NCI-H345 treated with DMSO at 0.1 percent for 48 hours (cell line): Measurements from ENCODE around the gene FASN.

ENCODE experiments used
- DNase-seq: peaks from one replicate; lab custom pipeline; 2025; ENCODE audit not compliant: unreplicated experiment; lab: John Stamatoyannopoulos, UW

The FASN gene

DNA sequence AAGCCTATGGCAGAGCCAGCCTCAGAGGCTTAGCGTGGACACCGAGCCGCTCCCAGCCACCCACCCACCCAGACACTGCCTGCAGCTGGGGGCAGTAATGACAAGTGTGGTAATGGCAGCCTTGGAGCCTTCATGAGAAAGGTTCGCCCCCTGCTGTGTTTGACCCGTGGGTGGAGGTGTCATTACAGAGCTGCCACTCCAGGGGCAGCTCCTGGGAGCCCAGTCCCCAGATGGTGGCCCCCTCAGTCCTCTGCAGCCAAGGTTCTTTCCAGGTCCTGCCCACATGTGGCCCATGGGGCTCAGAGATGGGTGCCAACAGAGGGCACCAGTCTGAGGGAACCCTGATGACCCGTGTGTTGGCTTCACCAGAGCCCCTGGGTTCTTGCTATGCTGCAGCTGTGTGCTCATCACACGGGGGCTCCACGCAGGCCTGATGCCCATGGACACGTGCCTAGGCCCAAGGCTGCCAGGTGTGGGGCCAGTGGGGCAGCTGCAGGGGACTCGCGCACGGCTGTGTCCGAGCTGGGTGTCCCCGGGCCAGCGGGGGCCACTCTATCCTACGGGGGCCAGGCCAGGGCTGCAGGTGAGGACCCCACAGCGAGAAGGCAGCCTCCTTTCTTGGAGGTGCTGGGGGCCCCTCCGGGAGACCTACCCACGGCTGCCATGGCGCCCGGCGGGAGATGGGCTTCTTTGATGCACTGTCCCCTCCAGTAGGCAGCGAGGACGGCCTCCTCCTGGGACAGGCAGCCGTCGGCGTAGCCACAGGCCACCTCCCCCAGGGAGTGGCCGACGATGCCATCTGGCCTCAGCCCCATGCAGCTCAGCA is 8.1 kb downstream of the FASN start:
- DNase-seq = no peak

DNA sequence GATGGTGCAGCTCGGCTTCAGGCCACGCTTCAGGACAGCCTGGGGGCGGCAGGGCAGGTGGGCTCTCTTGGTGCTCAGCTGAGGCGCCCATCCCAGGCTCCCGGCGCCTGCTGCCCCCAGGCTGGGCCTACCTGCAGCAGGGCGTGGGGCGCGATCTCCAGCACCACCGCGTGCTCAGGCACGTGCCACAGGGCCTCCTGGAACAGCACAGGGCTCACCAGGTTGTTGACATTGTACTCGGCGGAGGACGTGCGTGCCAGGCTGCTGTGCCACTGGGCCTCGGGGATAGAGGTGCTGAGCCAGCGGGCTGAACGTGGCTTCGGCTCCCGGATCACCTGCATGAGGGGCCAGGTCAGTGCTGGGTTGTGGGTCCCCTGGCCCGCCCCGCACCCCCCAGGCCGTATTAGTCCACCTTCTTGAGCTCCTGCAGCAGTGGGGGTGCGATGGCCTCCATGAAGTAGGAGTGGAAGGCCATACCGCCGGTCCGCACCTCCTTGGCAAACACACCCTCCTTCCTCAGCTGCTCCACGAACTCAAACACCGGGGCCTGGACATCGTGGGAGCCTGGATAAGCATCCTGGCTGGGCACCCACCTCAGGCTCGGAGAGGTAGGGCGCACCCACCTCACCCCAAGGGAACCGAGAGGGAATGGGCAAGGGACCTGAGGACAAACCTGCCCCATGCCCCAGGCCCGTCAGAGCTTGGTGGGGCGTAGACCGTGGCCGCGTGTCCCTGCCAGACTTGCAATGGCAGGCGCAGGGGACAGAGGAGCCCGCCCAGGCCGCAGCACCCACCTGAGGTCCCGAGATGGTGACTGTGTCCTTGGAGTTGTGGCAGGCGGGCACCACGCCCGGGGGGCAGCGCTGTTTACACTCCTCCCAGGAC is 9.0 kb downstream of the FASN start:
- DNase-seq = no peak

DNA sequence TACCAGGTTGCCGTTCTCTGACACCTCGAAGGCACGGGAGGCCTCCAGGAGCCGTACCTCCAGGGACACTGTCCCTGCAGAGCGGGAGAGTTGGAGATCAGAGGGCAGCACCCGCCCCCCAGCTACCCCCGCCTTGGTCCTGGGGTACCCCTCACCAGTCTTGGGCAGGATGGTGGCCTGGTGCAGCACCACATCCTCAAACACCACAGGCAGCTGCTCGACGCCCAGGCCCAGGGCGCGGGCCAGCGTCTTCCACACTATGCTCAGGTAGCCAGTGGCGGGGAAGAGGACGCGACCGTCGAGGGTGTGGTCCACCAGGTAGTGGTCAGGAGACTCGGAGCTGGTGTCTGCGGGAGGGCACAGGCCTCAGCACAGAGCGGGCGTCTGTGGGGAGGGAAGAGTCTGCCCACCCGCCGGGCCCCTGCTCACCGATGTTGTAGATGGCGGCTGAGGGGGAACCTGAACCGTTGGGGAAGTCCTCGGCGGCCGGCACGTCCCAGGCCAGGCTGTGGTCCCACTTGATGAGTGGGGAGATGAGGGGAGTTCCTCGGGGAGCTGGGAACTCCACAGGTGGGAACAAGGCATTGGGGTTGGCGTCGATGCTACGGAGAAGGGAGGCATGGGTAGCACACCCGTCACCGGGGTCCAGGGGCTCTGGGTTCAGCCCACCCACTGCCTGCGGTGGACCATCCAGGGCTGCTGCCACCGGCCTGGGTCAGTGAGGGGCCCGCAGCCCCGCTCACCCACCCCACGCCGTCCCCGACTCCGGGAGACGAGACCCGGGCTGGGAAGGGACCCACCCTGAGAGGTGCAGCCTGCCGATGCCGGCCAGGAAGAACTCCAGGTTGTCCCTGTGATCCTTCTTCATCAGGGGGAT is 9.8 kb downstream of the FASN start:
- no peak for DNase-seq

DNA sequence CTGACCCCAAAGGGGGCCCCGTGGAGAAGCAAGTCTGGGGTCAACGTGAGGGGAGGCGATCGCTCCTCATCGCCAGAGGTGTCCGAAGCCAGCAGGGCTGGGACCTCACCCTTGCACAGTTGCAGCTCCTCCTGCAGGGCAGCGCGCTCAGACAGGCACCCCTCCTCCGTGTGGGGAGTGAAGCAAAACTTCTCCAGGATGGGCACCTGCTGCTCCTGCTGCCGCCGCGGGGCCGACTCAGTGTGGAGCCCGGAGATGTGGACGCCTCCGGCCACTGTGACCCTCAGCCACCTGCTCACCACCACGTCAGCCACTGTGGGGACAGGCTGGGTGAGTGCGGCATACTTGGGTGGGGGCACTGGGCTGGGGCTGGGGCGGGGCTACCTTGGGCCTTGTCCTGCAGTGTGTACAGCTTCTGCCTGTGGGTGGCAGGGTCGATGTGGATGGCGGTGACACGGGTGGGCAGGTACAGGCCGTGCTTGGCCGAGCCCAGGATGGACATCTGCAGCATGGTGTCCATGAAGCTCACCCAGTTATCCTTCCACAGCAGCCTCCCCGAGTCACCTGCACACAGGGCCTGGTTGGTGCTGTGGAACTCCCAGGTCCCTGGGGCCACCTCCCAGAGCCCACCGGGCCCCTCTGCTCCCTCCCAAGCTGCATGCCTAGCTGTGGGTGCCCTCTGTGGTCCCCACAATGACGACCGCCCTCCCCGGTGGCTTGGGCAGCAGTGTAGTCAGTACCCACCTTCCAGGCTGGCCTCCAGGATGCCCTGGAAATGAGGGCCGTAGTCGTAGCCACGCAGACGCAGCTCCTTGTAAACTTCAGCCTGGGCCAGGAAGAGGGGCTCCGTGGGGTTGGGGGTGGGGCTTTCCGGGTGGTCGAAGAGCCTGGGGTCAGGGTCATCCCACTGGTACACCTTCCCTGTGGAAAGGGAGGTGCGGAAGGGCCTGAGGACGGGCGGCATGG is 10.8 kb downstream of the FASN start:
- DNase-seq = no peak

DNA sequence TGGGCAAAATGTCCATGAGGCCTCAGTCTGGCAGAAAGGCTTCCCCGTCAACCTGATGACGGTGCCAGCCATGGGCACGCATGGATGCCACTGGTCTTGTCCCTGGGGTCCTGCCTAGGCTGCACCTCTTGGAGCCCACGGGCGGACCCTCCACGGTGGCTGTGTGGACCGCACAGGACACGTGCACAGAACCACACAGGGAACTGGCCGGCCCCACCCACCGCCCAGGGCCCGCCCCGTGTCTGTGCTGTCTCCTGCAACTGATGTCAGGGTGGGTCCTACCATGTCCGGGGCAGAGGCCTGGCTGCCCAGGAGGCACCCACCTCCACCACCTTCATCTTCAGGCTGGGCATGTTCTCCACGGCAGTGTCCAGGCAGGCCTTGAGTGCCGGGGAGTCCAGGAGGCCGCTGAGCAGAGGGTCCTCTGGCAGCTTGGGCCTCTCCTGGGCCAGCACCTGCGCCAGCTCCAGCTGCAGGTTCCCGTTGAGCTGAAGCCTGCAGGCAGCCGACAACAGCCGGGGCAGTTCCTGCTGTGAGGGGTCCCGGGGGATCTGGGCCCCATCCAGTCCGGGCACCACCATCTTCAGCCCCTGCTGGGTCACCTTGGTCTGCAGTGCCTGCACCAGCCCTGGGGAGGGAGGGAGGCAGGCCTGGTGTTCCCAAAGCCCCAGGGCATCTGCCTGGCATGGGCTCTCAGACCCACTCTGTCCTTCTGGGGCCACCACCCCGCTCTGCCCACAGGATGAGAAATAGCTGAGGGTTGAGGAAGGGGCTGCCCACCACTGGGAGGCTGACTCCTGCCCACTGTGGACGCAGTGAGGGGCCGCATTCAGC is 11.9 kb downstream of the FASN start:
- no peak for DNase-seq

DNA sequence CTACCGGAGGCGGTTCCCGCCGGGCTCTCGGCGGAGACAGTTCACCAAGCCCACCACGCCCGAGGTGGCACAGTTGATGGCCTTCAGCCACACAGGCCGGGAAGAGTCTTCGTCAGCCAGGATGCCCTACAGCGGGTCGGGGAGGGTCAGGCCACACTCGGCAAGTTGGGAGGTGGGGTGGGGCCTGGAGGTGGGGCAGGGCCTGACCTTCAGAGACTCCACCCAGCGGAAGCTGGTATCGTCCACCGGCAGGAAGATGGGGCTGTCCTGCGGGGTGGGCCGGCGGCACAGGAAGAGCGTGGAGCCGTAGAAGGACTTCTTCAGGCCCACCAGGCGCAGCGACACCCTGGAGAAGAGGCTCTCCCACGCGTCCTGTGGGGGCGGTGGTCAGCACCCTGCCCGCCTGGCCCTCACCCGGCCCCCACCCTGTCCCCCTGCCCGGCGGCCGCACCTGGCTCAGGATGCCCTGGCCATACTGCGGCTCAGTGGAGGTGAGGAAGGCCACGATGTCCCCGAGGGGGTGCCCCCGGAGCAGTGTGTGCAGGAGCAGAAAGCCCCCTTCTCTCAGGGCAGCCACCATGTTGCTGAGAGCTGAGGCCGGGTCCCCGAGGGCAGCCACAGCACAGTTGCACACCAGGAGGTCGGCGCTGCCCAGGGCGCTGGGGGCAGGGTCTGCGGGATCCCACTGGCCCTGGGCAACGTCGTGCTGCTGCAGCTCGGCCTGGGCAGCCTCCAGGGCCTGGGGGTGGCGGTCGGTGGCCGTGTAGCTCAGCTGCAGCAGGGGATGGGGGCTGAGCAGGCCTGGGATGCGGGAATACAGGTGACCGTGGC is 12.8 kb downstream of the FASN start:
- DNase-seq = no peak

DNA sequence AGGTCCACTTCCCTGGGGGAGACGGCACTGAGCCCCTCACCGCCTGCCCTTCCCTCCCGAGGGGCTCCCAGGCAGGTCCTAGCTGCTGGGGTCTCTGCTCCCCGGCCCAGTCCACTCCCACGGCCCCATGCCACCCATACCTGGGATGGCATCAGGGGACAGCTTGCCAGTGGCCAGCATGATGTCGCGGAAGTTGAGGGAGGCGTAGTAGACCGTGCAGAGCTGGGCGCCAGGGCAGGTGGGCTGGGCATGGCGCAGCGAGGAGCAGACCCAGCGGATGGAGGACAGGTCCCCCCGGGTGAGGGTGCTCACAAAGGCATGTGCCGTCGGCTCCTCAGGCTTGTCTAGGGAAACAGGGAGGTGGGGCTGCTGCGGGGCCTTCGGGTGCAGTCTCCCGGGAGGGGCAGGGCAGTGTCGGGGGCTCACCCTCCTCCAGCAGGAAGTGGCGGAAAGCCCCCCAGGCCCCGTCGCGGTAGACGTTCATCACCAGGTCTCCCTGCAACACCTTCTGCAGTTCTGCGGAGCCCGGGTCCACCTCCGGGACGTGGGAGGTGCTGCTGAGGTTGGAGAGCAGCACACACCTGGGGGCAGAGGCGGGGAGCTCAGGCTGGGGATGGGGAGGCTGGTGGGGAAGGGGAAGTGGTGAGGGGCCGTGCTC is 13.5 kb downstream of the FASN start:
- no peak for DNase-seq

DNA sequence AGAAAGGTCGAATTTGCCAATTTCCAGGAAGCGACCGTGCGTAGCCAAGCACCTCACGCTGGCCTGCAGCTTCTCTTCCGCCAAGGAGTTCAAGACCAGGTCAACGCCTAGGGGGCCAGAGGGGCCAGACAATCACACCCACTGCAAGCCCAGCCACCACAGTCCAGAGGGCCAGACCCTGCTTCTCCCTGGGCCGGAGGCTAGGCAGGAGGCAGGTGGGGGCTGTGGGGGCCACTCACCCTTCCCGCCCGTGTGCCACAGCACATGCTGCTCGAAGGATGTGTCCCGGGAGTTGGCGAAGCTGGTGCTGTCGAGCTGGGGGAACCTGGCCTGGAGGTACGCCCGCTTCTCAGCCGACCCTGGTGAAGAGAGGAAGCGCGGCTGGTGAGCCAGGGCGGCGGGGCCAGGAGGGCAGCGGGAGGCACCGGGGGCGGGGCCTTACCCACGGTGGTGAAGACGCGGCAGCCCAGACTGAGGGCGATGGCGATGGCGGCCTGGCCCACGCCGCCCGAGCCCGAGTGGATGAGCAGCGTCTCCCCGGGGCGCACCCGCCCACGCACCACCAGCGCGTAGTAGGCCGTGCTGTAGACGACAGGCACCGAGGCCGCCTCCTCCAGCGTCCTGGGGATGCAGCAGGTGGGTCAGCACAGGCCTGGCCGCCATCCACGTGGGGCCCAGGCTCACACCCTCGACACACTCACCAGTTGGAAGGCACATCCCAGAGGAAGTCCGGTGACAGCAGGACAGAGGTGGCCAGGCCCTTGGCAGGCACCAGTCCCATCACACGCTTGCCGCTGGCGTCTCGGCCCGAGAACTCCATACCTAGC is 14.3 kb downstream of the FASN start:
- no peak for DNase-seq

DNA sequence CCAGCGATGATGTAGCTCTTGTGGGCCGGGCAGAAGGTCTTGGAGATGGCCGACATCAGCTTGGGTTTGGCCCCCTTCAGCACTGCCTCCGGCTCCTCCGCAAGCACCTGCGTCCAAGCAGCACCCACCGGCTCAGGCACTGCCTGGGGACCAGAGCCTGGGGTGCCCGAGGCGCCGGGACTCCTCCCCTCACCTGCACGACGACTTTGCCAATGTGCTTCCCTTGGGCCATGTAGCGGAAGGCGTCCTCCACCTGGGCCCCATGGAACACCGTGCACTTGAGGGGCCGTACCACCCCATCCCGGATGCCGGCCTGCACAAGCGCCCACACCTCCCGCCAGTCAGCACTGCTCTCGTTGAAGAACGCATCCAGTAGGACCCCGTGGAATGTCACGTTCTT is 15.0 kb downstream of the FASN start:
- DNase-seq = no peak

DNA sequence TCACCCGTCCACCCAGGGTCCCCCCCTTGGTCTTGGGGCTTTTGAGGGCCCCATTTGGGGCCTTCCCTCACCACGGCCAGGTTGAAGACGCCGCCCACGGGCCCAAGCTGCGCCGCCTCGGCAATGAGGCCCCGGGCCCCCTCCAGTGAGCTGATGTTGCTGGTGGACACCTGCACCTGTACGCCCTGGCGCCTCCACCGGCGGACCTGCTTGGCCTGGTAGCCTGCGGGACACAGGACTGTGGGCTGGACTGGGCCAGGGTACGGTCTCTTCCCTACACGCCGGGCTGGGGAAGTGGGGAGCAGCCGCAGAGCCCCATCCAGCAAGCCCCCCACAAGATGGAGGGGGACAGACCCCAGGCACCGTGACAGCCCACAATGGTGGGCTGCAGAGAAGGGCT is 15.6 kb downstream of the FASN start:
- DNase-seq = no peak

DNA sequence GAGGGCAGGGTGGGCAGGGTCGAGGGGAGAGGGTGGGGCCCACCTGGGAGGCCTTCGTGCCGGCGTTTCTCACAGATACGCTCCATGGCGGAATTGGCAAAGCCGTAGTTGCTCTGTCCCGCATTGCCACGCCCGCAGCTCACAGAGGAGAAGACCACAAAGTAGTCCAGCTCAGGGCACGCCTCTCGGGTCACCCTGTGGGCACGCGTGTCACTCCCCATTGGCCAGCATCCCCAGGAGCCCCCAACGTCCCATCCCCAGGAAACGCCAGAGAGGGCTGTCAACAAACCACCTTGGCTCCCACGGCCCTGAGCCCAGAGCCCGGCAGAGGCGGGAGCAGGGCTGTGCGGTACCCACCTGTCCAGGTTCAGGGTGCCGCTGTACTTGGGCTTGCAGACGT is 16.1 kb downstream of the FASN start:
- DNase-seq = no peak

DNA sequence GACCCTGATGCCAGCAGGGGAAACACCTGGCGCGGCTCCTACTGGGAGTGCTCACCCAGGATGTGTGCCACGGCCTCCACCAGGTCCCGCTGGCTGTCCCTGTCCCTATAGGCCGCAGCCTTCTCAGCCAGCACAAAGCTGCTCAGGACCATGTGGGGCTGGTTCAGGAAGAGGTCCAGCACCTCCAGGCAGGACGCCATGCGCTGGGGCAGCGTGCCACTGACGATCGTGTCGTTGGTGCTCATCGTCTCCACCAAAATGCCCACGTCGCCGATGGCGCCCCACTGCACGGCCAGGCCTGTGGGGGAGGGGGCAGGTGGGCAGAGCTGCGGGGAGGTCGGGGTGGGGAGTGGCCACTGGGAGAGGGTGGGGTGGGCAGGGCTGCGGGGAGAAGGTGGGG is 16.5 kb downstream of the FASN start:
- no peak for DNase-seq

DNA sequence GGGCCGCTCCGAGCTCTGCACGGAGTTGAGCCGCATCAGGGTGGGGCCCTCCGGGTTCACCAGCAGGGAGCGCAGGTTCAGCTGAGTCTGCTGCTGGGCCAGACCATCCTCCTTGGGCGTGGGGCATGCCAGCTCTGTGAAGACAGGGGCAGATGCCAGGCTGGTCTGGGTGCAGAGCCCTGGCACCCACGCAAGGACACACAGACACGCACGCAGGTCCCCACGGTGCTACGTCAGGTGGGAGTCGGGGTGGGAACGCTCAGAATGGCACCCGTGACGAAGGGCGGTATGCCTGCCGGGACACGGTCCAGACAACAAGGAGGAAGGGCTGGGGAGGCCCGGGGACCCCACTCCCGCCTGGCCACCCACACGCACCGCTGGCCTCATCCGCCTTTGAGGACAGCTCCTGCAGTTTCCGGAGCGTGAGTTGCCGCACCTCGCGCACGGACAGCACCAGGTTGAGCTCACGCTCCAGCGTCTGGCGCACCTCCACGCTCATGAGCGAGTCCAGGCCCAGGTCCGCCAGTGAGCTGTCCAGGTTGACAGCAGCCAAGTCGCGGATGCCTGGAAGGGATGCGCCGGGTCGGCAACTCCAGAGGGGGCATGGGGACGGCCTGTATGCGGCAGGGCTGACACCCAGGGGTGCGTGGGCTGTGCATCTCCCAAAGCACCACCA is 17.1 kb downstream of the FASN start:
- DNase-seq = no peak

DNA sequence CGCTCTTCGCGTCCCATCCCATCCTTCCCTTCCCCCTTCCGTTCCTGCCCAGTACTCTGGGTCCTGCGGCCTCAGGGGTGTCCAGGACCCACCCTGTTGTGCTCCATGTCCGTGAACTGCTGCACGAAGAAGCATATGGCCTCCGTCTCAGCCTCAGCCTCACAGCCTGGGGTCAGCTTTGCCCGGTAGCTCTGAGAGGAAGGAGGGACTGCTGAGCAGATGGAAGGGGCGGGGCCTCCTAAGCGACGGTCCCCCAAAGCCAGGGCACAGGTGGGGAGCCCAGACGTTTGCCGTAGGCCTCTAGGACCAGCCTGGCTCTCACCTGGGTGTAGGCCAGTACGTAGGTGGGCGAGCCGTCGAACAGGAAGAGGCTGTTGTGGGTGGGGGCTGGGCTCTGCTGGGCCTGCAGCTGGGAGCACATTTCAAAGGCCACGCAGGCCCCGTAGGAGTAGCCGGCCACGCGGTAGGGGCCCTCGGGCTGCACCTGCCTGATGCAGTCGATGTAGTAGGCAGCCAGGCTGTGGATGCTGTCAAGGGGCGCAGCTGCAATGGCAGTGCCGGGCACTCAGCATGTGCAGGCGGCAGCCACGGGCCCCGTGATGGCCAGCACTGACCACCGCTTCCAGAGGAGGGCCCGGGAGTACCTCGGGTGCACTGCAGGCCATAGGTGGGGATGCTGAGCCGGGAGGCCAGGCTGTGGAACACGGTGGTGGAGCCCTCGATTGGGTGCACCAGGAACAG is 17.8 kb downstream of the FASN start:
- no peak for DNase-seq

DNA sequence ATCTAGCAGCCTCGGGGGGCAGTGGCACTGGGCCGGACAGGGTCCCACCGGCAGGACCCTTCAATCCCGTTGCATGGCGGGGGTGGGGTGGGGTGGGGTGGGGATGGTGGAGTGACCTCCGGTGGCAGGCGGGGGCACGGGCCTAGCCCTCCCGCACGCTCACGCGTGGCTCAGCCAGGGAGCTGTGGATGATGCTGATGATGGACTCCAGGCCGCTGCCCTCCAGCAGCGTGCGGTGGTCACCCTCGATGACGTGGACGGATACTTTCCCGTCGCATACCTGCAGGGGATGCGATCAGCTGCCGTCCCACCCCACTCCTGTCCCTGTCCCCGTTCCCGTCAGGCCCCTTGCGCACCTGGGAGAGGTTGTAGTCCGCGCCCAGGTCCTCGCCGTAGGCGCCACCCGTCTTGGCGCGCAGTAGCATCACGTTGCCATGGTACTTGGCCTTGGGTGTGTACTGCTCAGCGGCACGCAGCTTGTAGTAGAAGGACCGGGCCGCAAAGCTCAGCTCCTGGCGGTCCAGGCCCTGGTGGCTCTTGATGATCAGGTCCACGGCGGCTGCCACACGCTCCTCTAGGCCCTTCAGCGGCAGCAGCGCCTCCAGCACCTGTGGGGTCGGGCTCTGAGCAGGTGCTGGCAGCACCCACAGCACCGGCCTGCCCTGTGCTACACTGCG is 18.9 kb downstream of the FASN start:
- no peak for DNase-seq
